ENCODE data around the gene CLINT1. TPM values are rescaled to one million over a fixed set of nuclear protein-coding genes. Genes with fewer than 3 reads are reported as not detected.

The CLINT1 gene
- total RNA-seq, 6 experiments from 2014 or later = 80.7 to 90.3 (median 85.5) TPM

- Mint-ChIP-seq H3K36me3 (ENCODE audit: low read depth) (peaks cover 13% of the 10 kb centered on the region), H3K4me1 (ENCODE audit: low read depth) (peaks cover 39% of the 10 kb centered on the region), H3K27ac (no peak overlapping the region), H3K4me3 (no peak overlapping the region), H3K9me3 (no peaks in the 10 kb centered on the region), H3K27me3 (ENCODE audit: insufficient read depth) (no peaks in the 10 kb centered on the region)
- no peak for TF ChIP-seq CTCF (IDR thresholded peaks at IDR 0.05)
- no peak for DNase-seq
These were observed 41.0 kb downstream of the CLINT1 start for GRCh38 chr5:157817928-157818327.

- no peak overlapping the region for H3K27ac Mint-ChIP-seq
- no peak overlapping the region for H3K4me3 Mint-ChIP-seq
- H3K27me3 Mint-ChIP-seq (ENCODE audit: insufficient read depth) = no peaks in the 10 kb centered on the region
- peaks cover 13% of the 10 kb centered on the region for H3K36me3 Mint-ChIP-seq (ENCODE audit: low read depth)
- TF ChIP-seq CTCF (IDR thresholded peaks at IDR 0.05) = no peak
- DNase-seq = no peak
- peaks cover 34% of the 10 kb centered on the region for H3K4me1 Mint-ChIP-seq (ENCODE audit: low read depth)
- no peaks in the 10 kb centered on the region for H3K9me3 Mint-ChIP-seq
These were observed 41.6 kb downstream of the CLINT1 start for GRCh38 chr5:157817387-157817702.

- H3K4me1 Mint-ChIP-seq (ENCODE audit: low read depth) = peaks cover 28% of the 10 kb centered on the region
- H3K36me3 Mint-ChIP-seq (ENCODE audit: low read depth) = peaks cover 9% of the 10 kb centered on the region
- no peaks in the 10 kb centered on the region for H3K9me3 Mint-ChIP-seq
- no peak overlapping the region for H3K4me3 Mint-ChIP-seq
- peak; percentile 79 for TF ChIP-seq CTCF (IDR thresholded peaks at IDR 0.05)
- no peaks in the 10 kb centered on the region for H3K27me3 Mint-ChIP-seq (ENCODE audit: insufficient read depth)
- H3K27ac Mint-ChIP-seq = no peak overlapping the region
- no peak for DNase-seq
These were observed 42.1 kb downstream of the CLINT1 start for GRCh38 chr5:157816682-157817386.

GRCh38 chr5:157812086-157812485 is 46.9 kb downstream of the CLINT1 start:
- TF ChIP-seq CTCF (IDR thresholded peaks at IDR 0.05) = no peak

GRCh38 chr5:157808043-157808442 is 50.9 kb downstream of the CLINT1 start:
- Mint-ChIP-seq H3K27me3 (ENCODE audit: insufficient read depth) (no peaks in the 10 kb centered on the region), H3K9me3 (no peaks in the 10 kb centered on the region), H3K27ac (no peak overlapping the region), H3K36me3 (ENCODE audit: low read depth) (peaks cover 32% of the 10 kb centered on the region), H3K4me3 (no peak overlapping the region), H3K4me1 (ENCODE audit: low read depth) (peaks cover 8% of the 10 kb centered on the region; the same call in 1 of the 2 replicates)
- no peak for DNase-seq
- TF ChIP-seq CTCF (IDR thresholded peaks at IDR 0.05) = no peak

More at GRCh38 chr5:157812086-157812485, 46.9 kb downstream of the CLINT1 start:
- peaks cover 11% of the 10 kb centered on the region for H3K36me3 Mint-ChIP-seq (ENCODE audit: low read depth)
- no peak overlapping the region for H3K4me3 Mint-ChIP-seq
- H3K27me3 Mint-ChIP-seq (ENCODE audit: insufficient read depth) = no peaks in the 10 kb centered on the region
- H3K27ac Mint-ChIP-seq = no peak overlapping the region
- DNase-seq = no peak
- H3K9me3 Mint-ChIP-seq = no peaks in the 10 kb centered on the region
- peaks cover 7% of the 10 kb centered on the region; the same call in 1 of the 2 replicates for H3K4me1 Mint-ChIP-seq (ENCODE audit: low read depth)

All from HFFc6 (cell line).